Fibroblast of skin of abdomen (primary cell): ENCODE data around the gene POGZ. TPM values are rescaled to one million over a fixed set of nuclear protein-coding genes. Genes with fewer than 3 reads are reported as not detected.

Source experiments
- DNase-seq: peaks from one replicate; pipeline ENCODE4 v3.0.0-alpha.2; 2013
- polyA plus RNA-seq, 2 experiments: library from polyadenylated mRNA; unstranded; fragments of 120-200 nt; gene quantifications; one replicate each; pipeline ENCODE4 v1.2.1, GENCODE V29; 2013; ENCODE audit not compliant: insufficient read length in 2 of 2

Gene POGZ, protein sequence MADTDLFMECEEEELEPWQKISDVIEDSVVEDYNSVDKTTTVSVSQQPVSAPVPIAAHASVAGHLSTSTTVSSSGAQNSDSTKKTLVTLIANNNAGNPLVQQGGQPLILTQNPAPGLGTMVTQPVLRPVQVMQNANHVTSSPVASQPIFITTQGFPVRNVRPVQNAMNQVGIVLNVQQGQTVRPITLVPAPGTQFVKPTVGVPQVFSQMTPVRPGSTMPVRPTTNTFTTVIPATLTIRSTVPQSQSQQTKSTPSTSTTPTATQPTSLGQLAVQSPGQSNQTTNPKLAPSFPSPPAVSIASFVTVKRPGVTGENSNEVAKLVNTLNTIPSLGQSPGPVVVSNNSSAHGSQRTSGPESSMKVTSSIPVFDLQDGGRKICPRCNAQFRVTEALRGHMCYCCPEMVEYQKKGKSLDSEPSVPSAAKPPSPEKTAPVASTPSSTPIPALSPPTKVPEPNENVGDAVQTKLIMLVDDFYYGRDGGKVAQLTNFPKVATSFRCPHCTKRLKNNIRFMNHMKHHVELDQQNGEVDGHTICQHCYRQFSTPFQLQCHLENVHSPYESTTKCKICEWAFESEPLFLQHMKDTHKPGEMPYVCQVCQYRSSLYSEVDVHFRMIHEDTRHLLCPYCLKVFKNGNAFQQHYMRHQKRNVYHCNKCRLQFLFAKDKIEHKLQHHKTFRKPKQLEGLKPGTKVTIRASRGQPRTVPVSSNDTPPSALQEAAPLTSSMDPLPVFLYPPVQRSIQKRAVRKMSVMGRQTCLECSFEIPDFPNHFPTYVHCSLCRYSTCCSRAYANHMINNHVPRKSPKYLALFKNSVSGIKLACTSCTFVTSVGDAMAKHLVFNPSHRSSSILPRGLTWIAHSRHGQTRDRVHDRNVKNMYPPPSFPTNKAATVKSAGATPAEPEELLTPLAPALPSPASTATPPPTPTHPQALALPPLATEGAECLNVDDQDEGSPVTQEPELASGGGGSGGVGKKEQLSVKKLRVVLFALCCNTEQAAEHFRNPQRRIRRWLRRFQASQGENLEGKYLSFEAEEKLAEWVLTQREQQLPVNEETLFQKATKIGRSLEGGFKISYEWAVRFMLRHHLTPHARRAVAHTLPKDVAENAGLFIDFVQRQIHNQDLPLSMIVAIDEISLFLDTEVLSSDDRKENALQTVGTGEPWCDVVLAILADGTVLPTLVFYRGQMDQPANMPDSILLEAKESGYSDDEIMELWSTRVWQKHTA (N-terminal part only)
- 30.3 TPM for polyA plus RNA-seq (2013, experiment 1 of 2; ENCODE audit: insufficient read length)
- polyA plus RNA-seq (2013, experiment 2 of 2; ENCODE audit: insufficient read length) = 30.8 TPM

DNA sequence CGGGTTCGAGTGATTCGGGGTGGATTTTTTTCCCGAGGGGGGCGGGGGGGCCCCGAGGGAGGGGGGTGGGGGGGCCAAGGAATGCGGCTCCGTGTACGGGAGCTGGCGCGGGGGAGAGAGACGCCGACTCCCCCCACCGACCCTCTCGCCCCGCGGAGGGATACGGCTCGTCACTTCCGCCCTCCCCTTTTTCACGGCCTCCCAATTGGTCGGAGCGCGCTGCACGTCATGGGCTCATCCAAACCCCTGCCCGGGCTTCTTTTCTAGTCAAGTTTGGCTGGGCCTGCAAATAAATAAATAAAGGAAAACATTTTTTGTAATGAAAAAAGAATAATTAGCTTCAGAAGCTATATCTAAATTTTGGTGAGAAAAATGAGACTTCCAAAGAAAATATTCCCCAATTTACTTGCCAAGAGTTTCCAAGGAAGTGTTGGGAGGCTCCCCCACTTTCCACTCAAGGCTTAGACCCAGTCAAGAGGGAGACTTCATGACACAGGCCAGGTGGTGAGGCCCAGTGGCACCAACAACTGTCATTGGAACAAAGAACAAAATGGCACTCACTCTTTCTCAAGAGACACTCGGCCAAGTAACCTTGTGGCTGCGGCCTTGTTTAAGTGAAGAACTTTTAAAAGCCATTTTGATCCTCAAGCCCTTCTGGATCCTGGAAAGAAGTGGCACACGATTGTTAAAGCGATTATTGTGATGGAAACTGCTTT, at the start of gene POGZ:
Gene POGZ, minus strand, starts transcription at position 164 of the 716 bp plus-strand sequence. CDS start 17,290 bp downstream, outside the sequence.
- DNase-seq = peak; percentile 99

GRCh38 chr1:151508833-151509232, 49.5 kb upstream of the POGZ start:
- DNase-seq = no peak

GRCh38 chr1:151504759-151505158, 45.5 kb upstream of the POGZ start:
- no peak for DNase-seq

GRCh38 chr1:151504252-151504651, 45.0 kb upstream of the POGZ start:
- DNase-seq = no peak

DNA sequence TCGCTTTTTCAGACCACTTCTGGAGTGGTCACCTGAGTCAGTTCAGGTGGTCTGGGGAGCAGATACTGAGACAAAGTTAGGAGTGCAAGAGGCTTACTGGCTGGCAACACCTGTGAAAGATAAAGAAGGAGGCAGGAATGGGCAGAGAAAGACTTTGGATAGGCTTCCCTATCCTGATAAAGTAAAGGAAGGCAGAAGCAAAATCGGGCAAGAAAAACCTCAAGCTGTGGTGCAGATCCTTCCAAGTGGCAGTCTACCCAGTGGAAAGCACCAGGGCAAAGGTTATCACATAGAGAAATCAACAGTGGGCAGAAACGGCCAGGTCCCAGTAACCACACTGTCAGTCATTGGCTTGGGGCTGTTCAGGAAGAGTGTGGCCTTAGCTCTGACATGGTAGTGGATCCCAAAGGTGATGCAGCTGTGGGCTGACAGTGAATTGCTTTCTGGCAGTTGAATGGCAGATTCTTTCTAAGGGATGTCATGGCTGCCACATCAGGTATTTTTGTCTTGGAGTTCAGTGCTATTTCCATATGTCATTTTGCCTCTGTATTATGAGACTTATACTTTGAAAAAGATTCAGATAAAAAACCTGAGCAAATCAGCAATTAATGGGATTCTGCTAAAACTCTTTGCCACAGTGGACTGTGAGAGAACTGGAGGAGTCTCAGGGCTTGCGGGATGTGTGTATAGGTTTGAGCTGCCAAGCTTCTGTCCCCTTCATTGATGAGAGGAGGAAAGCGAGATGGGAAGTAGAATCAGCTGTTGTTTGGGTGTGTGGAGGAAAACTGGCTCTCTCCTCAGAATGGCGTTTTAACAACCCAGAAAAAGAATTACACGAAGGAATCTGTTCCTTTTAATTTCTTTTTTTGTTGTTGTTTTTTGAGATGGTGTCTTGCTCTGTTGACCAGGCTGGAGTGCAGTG, 43.8 kb upstream of the POGZ start:
- DNase-seq = no peak

- no peak for DNase-seq
Measured at GRCh38 chr1:151502035-151502700, 42.9 kb upstream of the POGZ start.

DNA sequence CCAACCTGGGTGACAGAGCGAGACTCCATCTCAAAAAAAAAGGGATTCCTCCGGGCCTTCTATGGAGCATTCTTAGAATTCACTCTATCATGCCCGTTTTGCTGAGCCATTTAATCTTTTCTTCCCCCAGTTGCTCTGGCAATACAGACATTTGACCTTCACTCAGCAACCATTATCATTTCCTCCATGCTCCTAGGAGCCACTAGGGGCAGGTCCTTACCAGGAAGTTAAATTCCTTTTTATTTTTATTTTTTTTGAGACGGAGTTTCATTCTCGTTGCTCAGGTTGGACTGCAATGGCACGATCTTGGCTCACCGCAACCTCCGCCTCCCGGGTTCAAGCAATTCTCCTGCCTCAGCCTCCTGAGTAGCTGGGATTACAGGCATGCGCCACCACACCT, 42.2 kb upstream of the POGZ start:
- DNase-seq = no peak

GRCh38 chr1:151499930-151500329, 40.6 kb upstream of the POGZ start:
- no peak for DNase-seq

GRCh38 chr1:151499365-151499764, 40.1 kb upstream of the POGZ start:
- no peak for DNase-seq

DNA sequence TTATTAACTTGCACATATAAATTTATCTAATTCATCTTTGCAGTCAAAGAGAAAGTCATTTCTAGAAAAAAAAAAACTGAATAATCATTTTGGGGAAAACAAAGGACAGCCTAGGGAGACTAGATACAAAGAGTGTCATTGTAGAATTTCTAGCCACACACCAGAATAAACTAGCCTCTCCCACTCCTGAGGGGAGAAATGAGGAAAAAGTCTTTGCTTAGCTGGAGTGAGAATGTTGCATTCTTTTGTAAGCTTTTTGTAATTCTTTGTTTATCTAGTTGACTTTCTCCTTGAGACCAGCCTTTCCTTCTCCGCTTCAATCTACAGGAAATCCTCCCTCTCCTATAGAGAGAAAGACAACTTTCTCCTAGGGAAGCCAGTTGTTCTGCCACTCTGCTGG, 36.0 kb upstream of the POGZ start:
- DNase-seq = no peak

GRCh38 chr1:151494741-151495281, 35.5 kb upstream of the POGZ start:
- peak; percentile 84 for DNase-seq

DNA sequence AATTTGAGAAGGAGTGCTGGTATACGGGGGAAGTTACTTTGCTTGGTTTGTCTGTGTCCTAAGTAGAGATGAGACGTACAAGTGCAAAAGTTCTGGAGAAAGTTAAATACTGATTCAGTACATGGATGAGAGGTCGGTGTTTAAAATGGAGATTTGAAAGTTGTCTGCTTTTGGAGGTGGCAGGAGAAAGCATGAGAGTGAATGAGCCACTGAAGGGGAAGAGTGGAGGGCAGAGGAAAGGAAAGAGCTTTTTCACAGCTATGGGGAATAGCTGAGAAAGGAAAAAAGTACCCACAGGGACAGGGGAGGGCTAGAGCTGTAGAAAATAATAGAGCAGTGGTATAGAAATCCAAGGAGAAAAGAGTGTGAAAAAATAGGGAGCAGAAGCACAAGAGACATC, 33.7 kb upstream of the POGZ start:
- DNase-seq = no peak

DNA sequence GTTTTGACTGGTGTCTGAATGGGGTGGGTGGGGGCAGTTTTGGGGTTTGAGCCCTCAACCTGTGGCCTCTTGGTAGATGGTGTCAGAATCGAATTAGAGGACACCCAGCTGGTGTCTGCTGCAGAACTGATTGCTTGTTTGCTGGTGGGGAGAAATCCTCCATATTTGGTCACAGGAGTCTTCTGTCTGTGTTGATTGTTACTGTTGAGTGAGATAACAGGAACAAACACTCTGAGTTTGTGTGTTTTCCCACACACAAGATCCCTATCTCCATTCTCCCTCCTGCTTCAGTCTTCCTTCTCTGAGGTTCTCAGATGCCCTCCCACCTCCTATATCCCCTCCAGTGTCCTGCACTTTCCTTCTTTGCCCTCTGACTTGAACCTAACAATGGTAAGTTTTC, 32.8 kb upstream of the POGZ start:
- DNase-seq = no peak

DNA sequence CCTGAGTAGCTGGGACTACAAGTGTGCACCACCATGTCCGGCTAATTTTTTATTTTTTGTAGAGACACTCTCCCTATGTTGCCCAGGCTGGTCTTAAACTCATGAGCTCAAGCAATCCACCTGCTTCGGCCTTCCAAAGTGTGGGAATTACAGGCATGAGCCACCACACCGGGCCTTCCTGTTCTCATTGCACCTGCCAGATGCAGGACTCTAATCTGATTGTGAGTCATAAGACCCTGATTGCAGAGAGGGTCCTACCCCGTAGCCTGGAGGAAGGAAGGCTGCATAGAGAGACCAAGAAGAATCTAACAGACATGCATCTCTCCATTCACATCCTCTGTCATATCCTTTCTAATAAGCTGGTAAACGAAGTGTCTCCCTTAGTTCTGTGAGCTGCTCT, 32.3 kb upstream of the POGZ start:
- no peak for DNase-seq

DNA sequence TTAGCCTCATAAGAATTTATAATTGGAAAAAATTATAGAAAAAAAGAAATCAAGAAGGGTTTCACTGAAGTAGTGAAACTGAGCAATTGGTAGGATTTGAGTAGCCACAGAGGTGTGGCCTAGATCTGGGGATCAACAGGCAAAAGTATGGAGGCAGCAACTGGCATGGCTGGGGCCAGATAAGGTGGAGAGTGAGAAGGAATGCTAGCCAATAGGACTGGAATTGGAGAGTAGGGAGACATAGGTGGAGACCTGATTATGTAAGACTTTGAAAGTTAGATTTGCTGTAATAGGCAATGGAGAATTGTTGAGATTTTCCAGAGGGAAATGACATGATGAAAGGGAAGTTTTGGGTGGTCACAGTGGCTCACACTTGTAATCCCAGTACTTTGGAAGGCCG, 27.3 kb upstream of the POGZ start:
- no peak for DNase-seq

GRCh38 chr1:151485685-151486255, 26.5 kb upstream of the POGZ start:
- no peak for DNase-seq

DNA sequence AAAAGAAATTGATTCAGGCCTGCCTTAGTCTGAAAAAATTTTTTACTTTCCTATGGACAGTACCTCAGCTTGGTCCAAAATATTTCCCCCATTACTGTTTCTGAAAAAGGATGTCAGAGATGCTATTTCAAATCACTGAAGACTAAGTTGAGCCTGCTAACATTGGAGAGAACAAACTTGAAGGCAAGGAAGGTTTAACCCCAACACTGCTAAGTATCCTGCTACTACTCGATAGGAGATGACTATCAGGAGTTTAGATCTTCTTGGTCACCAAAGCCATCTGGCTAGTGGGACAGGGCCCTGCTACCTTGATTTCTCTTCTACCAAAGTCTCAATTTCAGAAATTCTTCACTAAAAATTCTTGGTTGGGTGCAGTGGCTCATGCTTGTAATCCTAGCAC, 22.7 kb upstream of the POGZ start:
- DNase-seq = no peak

DNA sequence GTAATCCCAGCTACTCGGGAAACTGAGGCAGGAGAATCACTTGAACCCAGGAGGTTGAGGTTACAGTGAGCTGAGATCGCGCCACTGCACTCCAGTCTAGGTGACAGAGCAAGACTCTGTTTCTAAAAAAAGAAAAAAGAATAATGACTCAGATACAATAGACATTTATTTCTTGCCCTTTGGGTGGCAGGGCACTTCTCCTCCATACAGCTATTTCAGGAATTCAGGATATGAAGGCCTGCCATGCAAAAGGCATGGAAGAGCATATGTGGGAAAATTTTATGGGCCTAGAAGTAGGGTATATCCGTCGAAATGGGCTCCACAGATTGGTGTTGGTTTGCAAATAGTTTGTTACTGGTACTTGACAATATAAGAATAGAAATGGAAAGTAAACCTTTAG, 20.2 kb upstream of the POGZ start:
- no peak for DNase-seq

DNA sequence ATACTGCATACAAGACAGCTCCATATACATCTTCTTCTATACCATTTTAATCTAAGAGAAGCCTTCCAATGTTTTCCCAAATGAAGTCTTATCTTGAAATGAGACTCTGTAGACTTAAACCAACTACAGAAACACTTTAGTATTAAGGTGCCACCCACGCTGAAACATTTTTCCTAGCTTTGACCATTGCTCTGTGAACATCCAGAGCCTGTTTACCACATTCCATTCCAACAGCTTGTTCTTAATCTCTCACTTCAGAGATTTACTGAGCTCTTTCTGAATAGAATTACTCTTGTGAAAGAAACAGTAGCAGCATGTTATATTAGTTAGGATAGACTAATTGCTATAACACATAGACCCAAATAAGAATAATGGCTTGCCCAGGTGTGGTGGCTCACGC, 19.6 kb upstream of the POGZ start:
- no peak for DNase-seq
